Gastrocnemius medialis (tissue), 4 donors: ENCODE measurements around the gene THBD. TPM values are rescaled to one million over a fixed set of nuclear protein-coding genes. Genes with fewer than 3 reads are reported as not detected.

Experiments used
- ATAC-seq, 2 donors: fragments of 150-250 bp; one replicate each; pipeline ENCODE4 v1.9.1; 2016
- DNase-seq, 2 donors: peaks; one replicate each; pipeline ENCODE4 v3.0.0-alpha.2; 2019
- H3K27ac ChIP-seq, 4 donors: fragments of 200-600 bp; sonication (generic); 1 replicate in 1 of 4; 2 replicates in 3 of 4; pipeline ENCODE4 v1.5.1; 2016 to 2018; ENCODE audit warnings: mild to moderate bottlenecking in 2 of 4, moderate library complexity in 1 of 4
- H3K27me3 ChIP-seq, 3 donors: fragments of 200-600 bp; sonication (generic) in 2 of 3; 1 replicate in 1 of 3; 2 replicates in 2 of 3; pipeline versions ENCODE4 v1.5.1 to v1.6.0; 2016 to 2019; ENCODE audit warnings: mild to moderate bottlenecking in 1 of 3, moderate library complexity in 1 of 3
- H3K36me3 ChIP-seq, 2 donors: fragments of 200-600 bp; sonication (generic) in 1 of 2; one replicate each; pipeline ENCODE4 v1.5.1; 2017 to 2018
- H3K4me1 ChIP-seq, 2 donors: fragments of 200-600 bp; sonication (generic) in 1 of 2; one replicate each; pipeline ENCODE4 v1.5.1; 2016 to 2017; ENCODE audit warnings: mild to moderate bottlenecking in 2 of 2
- H3K4me3 ChIP-seq, 4 donors: fragments of 200-600 bp; sonication (generic) in 3 of 4; 1 replicate in 1 of 4; 2 replicates in 3 of 4; pipeline ENCODE4 v1.5.1; 2016 to 2019; ENCODE audit warnings: mild to moderate bottlenecking in 2 of 4
- H3K9me3 ChIP-seq, 3 donors: fragments of 200-600 bp; sonication (generic) in 2 of 3; 1 replicate in 1 of 3; 2 replicates in 2 of 3; pipeline ENCODE4 v1.5.1; 2016 to 2019
- CTCF ChIP-seq, 5 experiments: fragments of 450-650 bp in 3 of 5; fragments of 200-600 bp in 2 of 5; sonication (generic) in 2 of 5; IDR thresholded peaks in 4 of 5; conservative IDR thresholded peaks in 1 of 5; 1 replicate in 4 of 5; 2 replicates in 1 of 5; pipeline ENCODE4 v1.5.1; 2016 to 2019; ENCODE audit warnings: antibody characterized with exemption in 5 of 5, mild to moderate bottlenecking in 3 of 5, moderate library complexity in 3 of 5
- POLR2A ChIP-seq, 2 donors: fragments of 450-650 bp; IDR thresholded peaks; one replicate each; pipeline ENCODE4 v1.6.1; 2017; ENCODE audit warnings: antibody characterized with exemption in 2 of 2, mild to moderate bottlenecking in 2 of 2, moderate library complexity in 2 of 2
- in situ Hi-C, 4 donors: fragments of 200-750 bp; cut with MboI; loops; one replicate each; pipeline versions ENCODE4 v1.15.0 to v1.8.0; 2017; ENCODE audit warnings: low sequenced_read_pairs in 4 of 4
- intact Hi-C: fragments of 100-400 bp; cut with DNase I; formaldehyde crosslinking; loops from one replicate; pipeline ENCODE4 v1.15.1; 2023; ENCODE audit warnings: low total_unique reads
- total RNA-seq, 4 donors: library from RNA; depleted of rRNA; stranded (reverse); fragments of >200 nt; gene quantifications; one replicate each; pipeline versions ENCODE4 v1.1.0 to v1.2.3, GENCODE V29; 2016

The THBD gene
- total RNA-seq, 4 donors from 2014 or later = 9.0 to 25.7 (median 17.5) TPM

GRCh38 chr20:23036371-23036770 lies 13.1 kb downstream of the THBD start:
- intact Hi-C loops (no loop called here), in situ Hi-C loops (loop anchor here (25.0 kb wide), 3 partner anchors 301 to 349 kb away; no protein-coding TSS in a partner anchor)
- no peaks in the 10 kb centered on the region for H3K36me3 ChIP-seq
- no peaks in the 10 kb centered on the region for H3K9me3 ChIP-seq
- TF ChIP-seq CTCF (IDR thresholded peaks at IDR 0.05 in 4 of 5, conservative IDR thresholded peaks at IDR 0.05 in 1 of 5) (no peak), POLR2A (IDR thresholded peaks at IDR 0.05) (no peak)
- peaks cover 7 to 23% (median 12%) of the 10 kb centered on the region in 3 donors for H3K27me3 ChIP-seq
- no peaks in the 10 kb centered on the region for H3K4me1 ChIP-seq
- H3K27ac ChIP-seq = no peak overlapping the region
- no peak overlapping the region for H3K4me3 ChIP-seq
- DNase-seq (no peak), ATAC-seq (no peak)

GRCh38 chr20:23035731-23036130 lies 13.7 kb downstream of the THBD start:
- DNase-seq (no peak), ATAC-seq (no peak)
- Histone ChIP-seq H3K4me3 (no peak overlapping the region), H3K4me1 (no peaks in the 10 kb centered on the region), H3K36me3 (no peaks in the 10 kb centered on the region), H3K27me3 (peaks cover 7 to 23% (median 12%) of the 10 kb centered on the region in 3 donors), H3K9me3 (no peaks in the 10 kb centered on the region), H3K27ac (no peak overlapping the region)
- in situ Hi-C loops (loop anchor here (25.0 kb wide), 3 partner anchors 302 to 348 kb away; no protein-coding TSS in a partner anchor), intact Hi-C loops (no loop called here)
- no peak for TF ChIP-seq POLR2A (IDR thresholded peaks at IDR 0.05)
- no peak for TF ChIP-seq CTCF (IDR thresholded peaks at IDR 0.05 in 4 of 5, conservative IDR thresholded peaks at IDR 0.05 in 1 of 5)

GRCh38 chr20:23034721-23035671 lies 14.5 kb downstream of the THBD start, which contains the start of gene SSTR4:
SSTR4 (plus strand) TSS chr20:23035312; CDS start chr20:23035484, 172 bp downstream.
- H3K4me3 ChIP-seq = peak within 1 kb of the TSS in 2 of 4 donors; percentile 39 to 40
- H3K36me3 ChIP-seq = no peaks in the 10 kb centered on the region
- ATAC-seq = no peak
- no peak within 1 kb of the TSS for H3K27ac ChIP-seq
- H3K4me1 ChIP-seq = no peaks in the 10 kb centered on the region
- DNase-seq = no peak
- TF ChIP-seq POLR2A (IDR thresholded peaks at IDR 0.05) = no peak
- TF ChIP-seq CTCF (IDR thresholded peaks at IDR 0.05 in 4 of 5, conservative IDR thresholded peaks at IDR 0.05 in 1 of 5) = no peak
- H3K9me3 ChIP-seq = no peaks in the 10 kb centered on the region
- intact Hi-C loops (no loop called here), in situ Hi-C loops (loop anchor here (25.0 kb wide), 3 partner anchors 302 to 348 kb away; no protein-coding TSS in a partner anchor)
- H3K27me3 ChIP-seq = peaks cover 7 to 23% (median 12%) of the 10 kb centered on the region in 3 donors

DNA sequence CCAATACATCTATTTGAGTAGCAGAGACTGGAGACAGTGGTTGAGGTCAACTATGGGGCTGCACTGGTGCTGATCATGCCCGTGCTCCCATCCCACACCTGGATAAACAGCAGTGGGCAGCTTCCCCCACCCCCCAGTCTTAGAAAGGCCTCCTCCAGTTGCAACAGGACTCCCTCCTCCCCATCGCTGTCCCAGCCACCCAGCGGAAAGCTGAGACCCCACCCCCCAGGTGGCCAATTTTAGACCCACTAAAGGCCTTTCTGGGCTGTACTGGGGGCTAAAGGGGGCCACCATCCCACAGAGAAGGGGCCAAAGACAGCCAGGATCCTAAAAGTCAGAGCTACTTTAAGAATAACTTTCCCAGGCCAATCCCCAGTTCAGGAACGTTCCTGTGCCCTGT lies 15.6 kb downstream of the THBD start:
- no peak for ATAC-seq
- intact Hi-C loops (no loop called here), in situ Hi-C loops (loop anchor here (25.0 kb wide), 3 partner anchors 303 to 347 kb away; no protein-coding TSS in a partner anchor)
- H3K27me3 ChIP-seq = peaks cover 7 to 23% (median 12%) of the 10 kb centered on the region in 3 donors
- H3K27ac ChIP-seq = no peak overlapping the region
- H3K36me3 ChIP-seq = no peaks in the 10 kb centered on the region
- no peaks in the 10 kb centered on the region for H3K4me1 ChIP-seq
- no peak for TF ChIP-seq CTCF (IDR thresholded peaks at IDR 0.05 in 4 of 5, conservative IDR thresholded peaks at IDR 0.05 in 1 of 5)
- no peak for TF ChIP-seq POLR2A (IDR thresholded peaks at IDR 0.05)
- no peak overlapping the region for H3K4me3 ChIP-seq
- H3K9me3 ChIP-seq = no peaks in the 10 kb centered on the region
- no peak for DNase-seq
